C4-2B (cell line): ENCODE measurements around the gene MAP3K20.
A peak's percentile ranks its signal among the peaks of the same experiment; 100 is the strongest.

Source experiments
- H3K27ac ChIP-seq: fragments of 450-650 bp; 2 replicates; pipeline ENCODE4 v1.5.1; 2017
- ZFX ChIP-seq: fragments of 450-650 bp; IDR thresholded peaks from 2 replicates; pipeline ENCODE4 v1.6.1; 2017
- TF ChIP-seq, protein P1 (sequence below): fragments of 450-650 bp; conservative IDR thresholded peaks from 2 replicates; pipeline ENCODE4 v1.5.1; 2017; ENCODE audit warnings: mild to moderate bottlenecking

MAP3K20 gene

DNA sequence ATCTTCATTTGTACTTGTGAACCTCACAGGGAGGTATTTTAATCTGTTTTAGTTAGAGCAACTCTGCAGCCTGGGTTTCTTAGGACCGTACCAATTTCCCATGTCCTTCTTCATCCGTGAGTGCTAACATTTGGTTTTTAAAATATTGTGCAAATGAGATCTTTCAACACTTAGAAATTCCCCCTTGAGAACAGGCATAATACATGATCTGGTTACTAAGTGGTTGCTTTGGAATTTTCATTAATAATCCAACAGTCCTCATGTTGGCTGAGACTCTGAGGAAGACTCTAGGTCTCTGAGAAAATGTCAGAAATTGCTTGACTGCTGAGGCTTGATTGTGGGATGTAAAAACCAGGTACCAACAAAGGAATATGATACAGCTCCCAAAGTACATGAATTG, 153.4 kb downstream of the MAP3K20 start:
- H3K27ac ChIP-seq, result no peak overlapping the region
- no peak for TF ChIP-seq ZFX
- TF ChIP-seq, protein P1, sequence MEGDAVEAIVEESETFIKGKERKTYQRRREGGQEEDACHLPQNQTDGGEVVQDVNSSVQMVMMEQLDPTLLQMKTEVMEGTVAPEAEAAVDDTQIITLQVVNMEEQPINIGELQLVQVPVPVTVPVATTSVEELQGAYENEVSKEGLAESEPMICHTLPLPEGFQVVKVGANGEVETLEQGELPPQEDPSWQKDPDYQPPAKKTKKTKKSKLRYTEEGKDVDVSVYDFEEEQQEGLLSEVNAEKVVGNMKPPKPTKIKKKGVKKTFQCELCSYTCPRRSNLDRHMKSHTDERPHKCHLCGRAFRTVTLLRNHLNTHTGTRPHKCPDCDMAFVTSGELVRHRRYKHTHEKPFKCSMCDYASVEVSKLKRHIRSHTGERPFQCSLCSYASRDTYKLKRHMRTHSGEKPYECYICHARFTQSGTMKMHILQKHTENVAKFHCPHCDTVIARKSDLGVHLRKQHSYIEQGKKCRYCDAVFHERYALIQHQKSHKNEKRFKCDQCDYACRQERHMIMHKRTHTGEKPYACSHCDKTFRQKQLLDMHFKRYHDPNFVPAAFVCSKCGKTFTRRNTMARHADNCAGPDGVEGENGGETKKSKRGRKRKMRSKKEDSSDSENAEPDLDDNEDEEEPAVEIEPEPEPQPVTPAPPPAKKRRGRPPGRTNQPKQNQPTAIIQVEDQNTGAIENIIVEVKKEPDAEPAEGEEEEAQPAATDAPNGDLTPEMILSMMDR, result no peak

- TF ChIP-seq, protein P1, result no peak
- TF ChIP-seq ZFX, result no peak
- peak overlapping the region; percentile 49 for H3K27ac ChIP-seq
These were observed 154.5 kb downstream of the MAP3K20 start for GRCh38 chr2:173230181-173230580.

- no peak for TF ChIP-seq ZFX
- TF ChIP-seq, protein P1, result no peak
- peak overlapping the region; percentile 49 for H3K27ac ChIP-seq
These were observed 155.4 kb downstream of the MAP3K20 start for GRCh38 chr2:173231042-173231441.

- peak overlapping the region; percentile 43; the same call in 1 of the 2 replicates for H3K27ac ChIP-seq
- TF ChIP-seq, protein P1, result no peak
- TF ChIP-seq ZFX, result no peak
These were observed 155.8 kb downstream of the MAP3K20 start for GRCh38 chr2:173231465-173231864.

DNA sequence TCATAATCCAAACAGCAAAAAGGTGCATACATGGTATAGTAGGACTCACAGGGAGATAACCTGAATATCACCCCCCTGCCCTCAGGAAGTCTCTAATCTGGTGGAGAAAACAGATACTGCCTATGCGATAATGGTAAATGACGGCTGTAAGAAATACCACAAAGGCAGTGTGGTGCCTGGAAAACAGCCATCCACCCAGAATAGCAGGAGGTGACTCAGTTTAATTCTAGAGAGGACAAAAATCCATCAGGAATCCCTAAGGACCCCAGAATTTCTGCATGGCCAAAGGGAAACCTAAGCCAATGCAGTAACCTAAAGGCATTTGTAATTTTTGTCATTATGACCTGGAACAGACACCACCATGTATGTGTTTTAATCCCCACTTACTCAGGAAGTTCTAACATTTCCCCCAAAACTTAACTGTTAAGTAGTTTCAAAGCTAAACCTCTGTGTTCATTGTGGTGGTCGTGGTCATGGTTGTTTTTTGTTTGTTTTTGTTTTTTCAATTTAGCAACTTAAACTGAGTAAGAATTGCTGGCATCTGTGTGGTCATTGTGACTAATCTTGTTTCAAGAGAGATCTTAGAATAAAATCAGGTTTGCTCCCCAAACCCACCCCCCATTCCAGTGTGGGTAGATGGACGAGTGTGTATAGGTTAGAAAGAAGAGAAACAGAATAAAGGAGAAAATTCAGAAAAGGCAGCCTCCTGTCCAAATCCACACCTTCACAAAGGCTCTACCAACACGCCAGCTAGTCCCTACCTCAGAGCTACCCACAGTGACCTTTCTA, 157.5 kb downstream of the MAP3K20 start:
- H3K27ac ChIP-seq, result no peak overlapping the region
- TF ChIP-seq, protein P1, result no peak
- TF ChIP-seq ZFX, result no peak

DNA sequence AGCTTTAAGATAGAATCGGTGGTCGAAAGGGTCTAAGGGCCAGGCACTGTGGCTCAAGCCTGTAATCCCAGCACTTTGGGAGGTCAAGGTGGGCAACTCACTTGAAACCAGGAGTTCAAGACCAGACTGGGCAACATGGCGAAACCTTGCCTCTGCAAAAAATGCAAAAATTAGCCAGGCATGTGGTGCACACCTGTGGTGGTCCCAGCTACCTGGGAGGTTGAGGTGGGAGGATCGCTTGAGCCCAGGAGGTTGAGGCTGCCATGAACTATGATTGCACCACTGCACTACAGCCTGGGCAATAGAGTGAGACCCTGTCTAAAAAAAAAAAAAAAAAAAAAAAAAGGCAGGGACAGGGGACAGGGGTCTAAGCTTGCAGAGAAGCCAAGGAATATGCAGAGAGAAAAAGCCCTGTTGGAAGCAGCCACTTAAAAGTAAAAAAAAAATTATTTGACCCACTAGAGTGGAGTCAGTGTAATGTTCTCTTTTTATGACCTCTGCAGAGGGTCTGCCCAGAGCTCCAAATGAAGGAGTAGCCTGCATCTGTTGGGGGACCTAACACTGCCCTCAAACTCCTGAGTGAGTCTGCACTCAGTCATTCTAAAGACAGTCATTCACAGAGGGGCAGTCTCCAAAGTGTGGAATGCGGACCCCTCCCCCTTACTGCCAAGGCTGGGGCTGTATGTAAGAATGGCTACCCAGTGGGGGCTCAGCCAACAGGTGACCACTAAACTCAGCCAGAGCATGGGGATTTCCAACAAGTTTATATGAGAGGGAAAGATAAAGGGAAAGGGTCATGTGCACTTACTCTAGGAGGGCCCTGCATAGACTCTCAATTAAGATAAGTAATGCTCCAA, 160.5 kb downstream of the MAP3K20 start:
- TF ChIP-seq, protein P1, result no peak
- TF ChIP-seq ZFX, result no peak
- no peak overlapping the region for H3K27ac ChIP-seq

DNA sequence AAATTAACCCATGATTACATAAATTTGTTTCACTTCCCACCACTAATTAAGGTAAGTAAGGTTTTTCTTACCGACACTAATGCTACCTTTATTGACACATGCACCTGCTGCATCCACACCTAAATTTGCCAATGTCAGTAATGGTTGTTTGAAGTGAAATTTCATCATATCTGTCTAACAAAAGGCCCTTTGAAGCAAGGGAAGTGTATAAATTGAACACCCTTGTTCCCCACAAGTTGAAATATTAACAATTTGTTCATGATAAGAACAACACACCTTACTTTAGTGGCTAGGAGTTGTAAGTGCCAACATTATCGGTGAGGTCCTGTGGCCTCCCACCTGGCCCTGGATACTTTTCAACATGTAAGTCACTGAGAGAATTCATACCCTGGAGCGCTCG, 162.7 kb downstream of the MAP3K20 start:
- TF ChIP-seq, protein P1, result no peak
- no peak overlapping the region for H3K27ac ChIP-seq
